ENCODE data around the gene NSUN2. TPM values are rescaled to one million over a fixed set of nuclear protein-coding genes. Genes with fewer than 3 reads are reported as not detected.

The NSUN2 gene
- total and polyA plus RNA-seq, 2 of the 4 experiments (the other 2 are of a cell fraction): 51.1 to 61.1 TPM

DNA sequence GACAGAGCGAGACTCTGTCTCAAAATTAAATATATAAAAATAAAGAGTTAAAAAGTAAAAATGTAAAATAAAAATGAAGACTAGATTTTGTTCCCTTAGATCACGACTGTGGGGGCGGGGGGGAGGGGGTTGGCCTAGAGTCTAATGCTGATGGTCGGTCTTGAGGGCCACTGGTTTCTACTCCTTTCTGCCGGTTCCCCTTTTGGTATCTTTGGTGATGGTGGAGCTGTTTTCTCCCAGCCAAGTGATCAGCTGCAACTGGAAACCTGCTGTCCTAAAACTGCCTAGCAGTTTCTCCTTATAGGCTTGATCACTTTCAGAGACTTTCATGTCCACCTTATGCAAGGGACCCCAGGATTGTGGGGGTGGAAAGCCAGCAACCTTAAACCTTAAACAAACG, 1.5 kb upstream of the NSUN2 start:
- Histone ChIP-seq H3K23ac (ENCODE audit: low read depth, low read length) (peak overlapping the region; percentile 72), H3K79me1 (ENCODE audit: low read depth in 1 of 2, low read length in 2 of 2) (peaks cover 38 to 73% of the 10 kb centered on the region in 2 experiments), H4K20me1 (ENCODE audit: insufficient read depth, low read length) (peaks cover 48% of the 10 kb centered on the region), H3K4me3 (ENCODE audit: insufficient read depth, low read depth, low read length) (peak overlapping the region; percentile 89), H3K4me1 (ENCODE audit: control insufficient read depth, insufficient read depth, low read length) (peaks cover 11% of the 10 kb centered on the region), H4K5ac (ENCODE audit: low read depth, low read length) (no peak overlapping the region), H2BK120ac (ENCODE audit: low read depth, low read length) (no peak overlapping the region; the same call in 1 of the 2 replicates), H2BK20ac (ENCODE audit: low read depth, low read length) (no peak overlapping the region), H3K27ac (ENCODE audit: insufficient read depth, low read length) (peak overlapping the region; percentile 34), H3K4ac (ENCODE audit: low read depth, low read length) (peak overlapping the region; percentile 25; the same call in 1 of the 2 replicates), H3K4me2 (ENCODE audit: low read depth, low read length) (peak overlapping the region; percentile 94), H4K91ac (ENCODE audit: insufficient read depth, low read depth, low read length) (no peak overlapping the region), H2AFZ (replicated peaks; ENCODE audit: low read length, poor library complexity) (peak overlapping the region; percentile 34), H3K9me3 (ENCODE audit: control insufficient read depth, insufficient read depth, low read length) (no peaks in the 10 kb centered on the region), H2BK15ac (ENCODE audit: low read depth, low read length) (no peak overlapping the region), H3K27me3 (ENCODE audit: control insufficient read depth, insufficient read depth, low read length) (no peaks in the 10 kb centered on the region), H2AK9ac (replicated peaks; ENCODE audit: low read depth, low read length, poor library complexity) (peak overlapping the region; percentile 48), H2BK5ac (ENCODE audit: low read depth, low read length, poor library complexity, severe bottlenecking) (no peak overlapping the region), H3K14ac (replicated peaks; ENCODE audit: low read depth, low read length) (peak overlapping the region; percentile 67; the same call in 1 of the 2 replicates), H3K9ac (ENCODE audit: low read depth, low read length) (peak overlapping the region; percentile 76), H3K36me3 (ENCODE audit: control insufficient read depth, insufficient read depth, low read length) (peaks cover 10% of the 10 kb centered on the region), H3K9me1 (ENCODE audit: insufficient read depth, low read length) (peaks cover 15% of the 10 kb centered on the region), H4K8ac (ENCODE audit: low read depth in 2 of 2, low read length in 2 of 2) (0 out of 4 replicates have a peak overlapping the region, but pooled peaks of 1 of the 2 experiments have one; percentile 52), H3K56ac (ENCODE audit: extremely low read depth, insufficient read depth, low read length) (peak overlapping the region; percentile 46; the same call in 1 of the 2 replicates), H3K18ac (ENCODE audit: low read depth, low read length) (no peak overlapping the region), H2AK5ac (ENCODE audit: low read depth, low read length) (no peak overlapping the region)
- TF ChIP-seq MXI1 (IDR thresholded peaks at IDR 0.05; ENCODE audit: borderline replicate concordance, low read depth, low read length) (no peak), RFX5 (IDR thresholded peaks at IDR 0.05; ENCODE audit: low read depth, low read length) (no peak), RCOR1 (IDR thresholded peaks at IDR 0.05; ENCODE audit: insufficient replicate concordance, low read length) (no peak), CEBPB (IDR thresholded peaks at IDR 0.05; ENCODE audit: low read depth, low read length) (no peak), NFE2L2 (IDR thresholded peaks at IDR 0.05; ENCODE audit: low read depth, low read length) (no peak), MAFK (IDR thresholded peaks at IDR 0.05; ENCODE audit: low read depth, low read length) (no peak), RAD21 (IDR thresholded peaks at IDR 0.05; ENCODE audit: low read length) (no peak), CHD1 (IDR thresholded peaks at IDR 0.05; ENCODE audit: low read depth, low read length) (no peak), MAZ (IDR thresholded peaks at IDR 0.05; ENCODE audit: borderline replicate concordance, low read depth, low read length) (no peak), FOS (IDR thresholded peaks at IDR 0.05; ENCODE audit: low read depth, low read length) (no peak), POLR2A (IDR thresholded peaks at IDR 0.05; ENCODE audit: low read depth, low read length) (no peak), BHLHE40 (IDR thresholded peaks at IDR 0.05; ENCODE audit: low read depth, low read length) (no peak), SMC3 (IDR thresholded peaks at IDR 0.05; ENCODE audit: low read depth, low read length) (no peak)
- TF ChIP-seq, protein P1, sequence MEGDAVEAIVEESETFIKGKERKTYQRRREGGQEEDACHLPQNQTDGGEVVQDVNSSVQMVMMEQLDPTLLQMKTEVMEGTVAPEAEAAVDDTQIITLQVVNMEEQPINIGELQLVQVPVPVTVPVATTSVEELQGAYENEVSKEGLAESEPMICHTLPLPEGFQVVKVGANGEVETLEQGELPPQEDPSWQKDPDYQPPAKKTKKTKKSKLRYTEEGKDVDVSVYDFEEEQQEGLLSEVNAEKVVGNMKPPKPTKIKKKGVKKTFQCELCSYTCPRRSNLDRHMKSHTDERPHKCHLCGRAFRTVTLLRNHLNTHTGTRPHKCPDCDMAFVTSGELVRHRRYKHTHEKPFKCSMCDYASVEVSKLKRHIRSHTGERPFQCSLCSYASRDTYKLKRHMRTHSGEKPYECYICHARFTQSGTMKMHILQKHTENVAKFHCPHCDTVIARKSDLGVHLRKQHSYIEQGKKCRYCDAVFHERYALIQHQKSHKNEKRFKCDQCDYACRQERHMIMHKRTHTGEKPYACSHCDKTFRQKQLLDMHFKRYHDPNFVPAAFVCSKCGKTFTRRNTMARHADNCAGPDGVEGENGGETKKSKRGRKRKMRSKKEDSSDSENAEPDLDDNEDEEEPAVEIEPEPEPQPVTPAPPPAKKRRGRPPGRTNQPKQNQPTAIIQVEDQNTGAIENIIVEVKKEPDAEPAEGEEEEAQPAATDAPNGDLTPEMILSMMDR (conservative IDR thresholded peaks at IDR 0.05; ENCODE audit: low read depth, low read length): no peak
- TF ChIP-seq, protein P2, sequence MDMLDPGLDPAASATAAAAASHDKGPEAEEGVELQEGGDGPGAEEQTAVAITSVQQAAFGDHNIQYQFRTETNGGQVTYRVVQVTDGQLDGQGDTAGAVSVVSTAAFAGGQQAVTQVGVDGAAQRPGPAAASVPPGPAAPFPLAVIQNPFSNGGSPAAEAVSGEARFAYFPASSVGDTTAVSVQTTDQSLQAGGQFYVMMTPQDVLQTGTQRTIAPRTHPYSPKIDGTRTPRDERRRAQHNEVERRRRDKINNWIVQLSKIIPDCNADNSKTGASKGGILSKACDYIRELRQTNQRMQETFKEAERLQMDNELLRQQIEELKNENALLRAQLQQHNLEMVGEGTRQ (IDR thresholded peaks at IDR 0.05; ENCODE audit: low read depth, low read length): no peak
- TF ChIP-seq, protein P3, sequence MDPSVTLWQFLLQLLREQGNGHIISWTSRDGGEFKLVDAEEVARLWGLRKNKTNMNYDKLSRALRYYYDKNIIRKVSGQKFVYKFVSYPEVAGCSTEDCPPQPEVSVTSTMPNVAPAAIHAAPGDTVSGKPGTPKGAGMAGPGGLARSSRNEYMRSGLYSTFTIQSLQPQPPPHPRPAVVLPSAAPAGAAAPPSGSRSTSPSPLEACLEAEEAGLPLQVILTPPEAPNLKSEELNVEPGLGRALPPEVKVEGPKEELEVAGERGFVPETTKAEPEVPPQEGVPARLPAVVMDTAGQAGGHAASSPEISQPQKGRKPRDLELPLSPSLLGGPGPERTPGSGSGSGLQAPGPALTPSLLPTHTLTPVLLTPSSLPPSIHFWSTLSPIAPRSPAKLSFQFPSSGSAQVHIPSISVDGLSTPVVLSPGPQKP (IDR thresholded peaks at IDR 0.05; ENCODE audit: borderline replicate concordance, low read depth, low read length): no peak
- BruUV-seq (replicated peaks): no TSS peak
- whole genome bisulfite sequencing, 2 experiments (ENCODE audit: extremely low coverage in 2 of 2, insufficient read length in 1 of 2): no CpG with 5 or more reads among the region's 6 CpGs
- POLR2A ChIA-PET (ENCODE audit: unreplicated experiment): no interaction called here
- CTCF ChIA-PET: interaction anchor here (0.9 to 1.0 kb wide), 2 partner anchors 16 to 21 kb away, joined by 3 read pairs; no protein-coding TSS in a partner anchor
- in situ Hi-C loops (cut with MboI; ENCODE audit: low sequenced_read_pairs): loop anchor here (5.0 kb wide), 1 partner anchor 113 kb away; no protein-coding TSS in a partner anchor
- ATAC-seq (ENCODE audit: low read depth) (no peak), DNase-seq (no peak)
- dilution Hi-C loops (cut with HindIII; ENCODE audit: low sequenced_read_pairs, unreplicated experiment): no loop called here
- intact Hi-C loops (cut with micrococcal nuclease): loop anchor here (5.0 kb wide), 1 partner anchor 98 kb away; no protein-coding TSS in a partner anchor
